Measurements from ENCODE around the gene PGBD5. TPM values are rescaled to one million over a fixed set of nuclear protein-coding genes. Genes with fewer than 3 reads are reported as not detected.

The PGBD5 gene
- polyA plus RNA-seq, 1 of the 3 experiments (the other 2 are of a cell fraction) = 0.15 TPM

GRCh38 chr1:230273141-230273710, 152.9 kb downstream of the PGBD5 start:
- POLR2A ChIA-PET = no interaction called here
- H3K36me3 ChIP-seq (replicated peaks in 1 of 2; ENCODE audit: control insufficient read depth in 1 of 2, insufficient read depth in 2 of 2, low read length in 1 of 2) = peaks cover 28 to 42% of the 10 kb centered on the region in 2 experiments
- peaks cover 20% of the 10 kb centered on the region for H3F3A ChIP-seq (replicated peaks; ENCODE audit: insufficient read depth)
- TF ChIP-seq POLR2AphosphoS5 (IDR thresholded peaks at IDR 0.05; ENCODE audit: low read depth, low read length) (no peak), TEAD4 (IDR thresholded peaks at IDR 0.05; ENCODE audit: borderline replicate concordance, insufficient read depth) (no peak), FOSL2 (IDR thresholded peaks at IDR 0.05; ENCODE audit: borderline replicate concordance, low read depth) (no peak), RAD21 (IDR thresholded peaks at IDR 0.05; ENCODE audit: low read length) (no peak), SIN3A (IDR thresholded peaks at IDR 0.05; ENCODE audit: borderline replicate concordance, low read depth, low read length) (no peak), RFX5 (IDR thresholded peaks at IDR 0.05; ENCODE audit: low read length) (no peak), FOXJ3 (CRISPR knock-in tag; IDR thresholded peaks at IDR 0.05) (no peak), REST (IDR thresholded peaks at IDR 0.05; ENCODE audit: low read depth, low read length) (no peak), NRF1 (IDR thresholded peaks at IDR 0.05; ENCODE audit: low read depth, low read length) (no peak), EP300 (IDR thresholded peaks at IDR 0.05; ENCODE audit: borderline replicate concordance in 1 of 2, low read depth in 1 of 2, low read length in 1 of 2) (no peak)
- TF ChIP-seq, protein P1, sequence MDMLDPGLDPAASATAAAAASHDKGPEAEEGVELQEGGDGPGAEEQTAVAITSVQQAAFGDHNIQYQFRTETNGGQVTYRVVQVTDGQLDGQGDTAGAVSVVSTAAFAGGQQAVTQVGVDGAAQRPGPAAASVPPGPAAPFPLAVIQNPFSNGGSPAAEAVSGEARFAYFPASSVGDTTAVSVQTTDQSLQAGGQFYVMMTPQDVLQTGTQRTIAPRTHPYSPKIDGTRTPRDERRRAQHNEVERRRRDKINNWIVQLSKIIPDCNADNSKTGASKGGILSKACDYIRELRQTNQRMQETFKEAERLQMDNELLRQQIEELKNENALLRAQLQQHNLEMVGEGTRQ (IDR thresholded peaks at IDR 0.05; ENCODE audit: borderline replicate concordance, low read depth, low read length) = no peak
- no peaks in the 10 kb centered on the region for H4K20me1 ChIP-seq (ENCODE audit: insufficient read depth)
- no peaks in the 10 kb centered on the region for H3K9me3 ChIP-seq
- no peak overlapping the region for H3K9ac ChIP-seq
- peaks cover 9 to 37% of the 10 kb centered on the region in 2 experiments; a peak in 3 of 4 replicates for H3K4me1 ChIP-seq (ENCODE audit: control insufficient read depth in 1 of 2, insufficient read depth in 2 of 2, low read depth in 1 of 2, low read length in 1 of 2)
- DNase-seq = no peak
- CTCF ChIA-PET = interaction anchor here (1.3 kb wide), 1 partner anchor 29 kb away, joined by 3 read pairs; no protein-coding TSS in a partner anchor
- H3K79me2 ChIP-seq (ENCODE audit: insufficient read depth) = no peaks in the 10 kb centered on the region
- WGBS (ENCODE audit: low lambda C conversion rate) = 89% methylated on average over 7 of the region's 7 CpGs
- H2AFZ ChIP-seq (ENCODE audit: low read depth) = no peak overlapping the region
- H3K9me2 ChIP-seq = no peaks in the 10 kb centered on the region
- H3K27ac ChIP-seq (ENCODE audit: low read depth in 2 of 2, low read length in 1 of 2) = no peak overlapping the region; a peak in 1 of 4 replicates
- no peak overlapping the region for H3K4me3 ChIP-seq (ENCODE audit: low read depth in 2 of 2, low read length in 1 of 2)
- no peak overlapping the region for H3K4me2 ChIP-seq
- no peaks in the 10 kb centered on the region for H3K27me3 ChIP-seq (ENCODE audit: insufficient read depth)

DNA sequence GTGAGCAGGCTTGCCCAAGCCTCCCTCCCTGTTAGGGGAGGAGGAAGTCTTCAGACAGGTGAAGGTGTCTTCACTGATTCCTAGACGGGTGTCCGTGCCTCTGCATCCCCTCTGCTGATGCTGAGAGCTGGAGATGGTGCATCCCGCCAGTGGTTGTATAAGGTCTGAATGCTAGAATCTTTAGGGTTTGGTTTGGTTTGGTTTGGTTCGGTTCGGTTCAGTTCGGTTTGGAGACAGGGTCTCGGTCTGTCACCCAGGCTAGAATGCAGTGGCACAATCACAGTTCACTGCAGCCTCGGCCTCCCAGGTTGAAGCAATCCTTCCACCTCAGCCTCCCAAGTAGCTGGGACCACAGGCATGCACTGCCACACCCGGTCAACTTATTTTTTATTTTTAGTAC, 153.6 kb downstream of the PGBD5 start:
- Histone ChIP-seq H3K9ac (no peak overlapping the region), H3F3A (replicated peaks; ENCODE audit: insufficient read depth) (peaks cover 20% of the 10 kb centered on the region), H3K4me1 (ENCODE audit: control insufficient read depth in 1 of 2, insufficient read depth in 2 of 2, low read depth in 1 of 2, low read length in 1 of 2) (peaks cover 9 to 42% of the 10 kb centered on the region in 2 experiments; a peak in 3 of 4 replicates), H3K36me3 (replicated peaks in 1 of 2; ENCODE audit: control insufficient read depth in 1 of 2, insufficient read depth in 2 of 2, low read length in 1 of 2) (peaks cover 28 to 45% of the 10 kb centered on the region in 2 experiments), H4K20me1 (ENCODE audit: insufficient read depth) (no peaks in the 10 kb centered on the region), H3K4me2 (no peak overlapping the region), H2AFZ (ENCODE audit: low read depth) (no peak overlapping the region), H3K79me2 (ENCODE audit: insufficient read depth) (no peaks in the 10 kb centered on the region), H3K4me3 (ENCODE audit: low read depth in 2 of 2, low read length in 1 of 2) (no peak overlapping the region), H3K9me3 (no peaks in the 10 kb centered on the region), H3K27ac (ENCODE audit: low read depth in 2 of 2, low read length in 1 of 2) (no peak overlapping the region; a peak in 1 of 4 replicates), H3K27me3 (ENCODE audit: insufficient read depth) (no peaks in the 10 kb centered on the region), H3K9me2 (no peaks in the 10 kb centered on the region)
- no peak for DNase-seq
- CTCF ChIA-PET = no interaction called here
- POLR2A ChIA-PET = no interaction called here
- 93% methylated on average over 9 of the region's 9 CpGs for WGBS (ENCODE audit: low lambda C conversion rate)
- TF ChIP-seq EP300 (IDR thresholded peaks at IDR 0.05; ENCODE audit: borderline replicate concordance in 1 of 2, low read depth in 1 of 2, low read length in 1 of 2) (no peak), RFX5 (IDR thresholded peaks at IDR 0.05; ENCODE audit: low read length) (no peak), MXI1 (IDR thresholded peaks at IDR 0.05; ENCODE audit: low read depth, low read length) (no peak), JUND (IDR thresholded peaks at IDR 0.05) (no peak), POLR2AphosphoS5 (IDR thresholded peaks at IDR 0.05; ENCODE audit: low read depth, low read length) (no peak), EZH2phosphoT487 (IDR thresholded peaks at IDR 0.05; ENCODE audit: borderline replicate concordance, low read depth) (no peak), NFIC (IDR thresholded peaks at IDR 0.05; ENCODE audit: borderline replicate concordance) (no peak), TCF12 (IDR thresholded peaks at IDR 0.05) (no peak), TAF1 (IDR thresholded peaks at IDR 0.05; ENCODE audit: borderline replicate concordance, low read depth, low read length) (no peak)
- TF ChIP-seq, protein P2, sequence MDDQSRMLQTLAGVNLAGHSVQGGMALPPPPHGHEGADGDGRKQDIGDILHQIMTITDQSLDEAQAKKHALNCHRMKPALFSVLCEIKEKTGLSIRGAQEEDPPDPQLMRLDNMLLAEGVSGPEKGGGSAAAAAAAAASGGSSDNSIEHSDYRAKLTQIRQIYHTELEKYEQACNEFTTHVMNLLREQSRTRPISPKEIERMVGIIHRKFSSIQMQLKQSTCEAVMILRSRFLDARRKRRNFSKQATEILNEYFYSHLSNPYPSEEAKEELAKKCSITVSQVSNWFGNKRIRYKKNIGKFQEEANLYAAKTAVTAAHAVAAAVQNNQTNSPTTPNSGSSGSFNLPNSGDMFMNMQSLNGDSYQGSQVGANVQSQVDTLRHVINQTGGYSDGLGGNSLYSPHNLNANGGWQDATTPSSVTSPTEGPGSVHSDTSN (IDR thresholded peaks at IDR 0.05) = no peak
- TF ChIP-seq, protein P3, sequence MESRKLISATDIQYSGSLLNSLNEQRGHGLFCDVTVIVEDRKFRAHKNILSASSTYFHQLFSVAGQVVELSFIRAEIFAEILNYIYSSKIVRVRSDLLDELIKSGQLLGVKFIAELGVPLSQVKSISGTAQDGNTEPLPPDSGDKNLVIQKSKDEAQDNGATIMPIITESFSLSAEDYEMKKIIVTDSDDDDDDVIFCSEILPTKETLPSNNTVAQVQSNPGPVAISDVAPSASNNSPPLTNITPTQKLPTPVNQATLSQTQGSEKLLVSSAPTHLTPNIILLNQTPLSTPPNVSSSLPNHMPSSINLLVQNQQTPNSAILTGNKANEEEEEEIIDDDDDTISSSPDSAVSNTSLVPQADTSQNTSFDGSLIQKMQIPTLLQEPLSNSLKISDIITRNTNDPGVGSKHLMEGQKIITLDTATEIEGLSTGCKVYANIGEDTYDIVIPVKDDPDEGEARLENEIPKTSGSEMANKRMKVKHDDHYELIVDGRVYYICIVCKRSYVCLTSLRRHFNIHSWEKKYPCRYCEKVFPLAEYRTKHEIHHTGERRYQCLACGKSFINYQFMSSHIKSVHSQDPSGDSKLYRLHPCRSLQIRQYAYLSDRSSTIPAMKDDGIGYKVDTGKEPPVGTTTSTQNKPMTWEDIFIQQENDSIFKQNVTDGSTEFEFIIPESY (IDR thresholded peaks at IDR 0.05; ENCODE audit: borderline replicate concordance, low read depth) = no peak

Data from SK-N-SH (cell line).